Jurkat, Clone E6-1 (cell line): ENCODE measurements around the gene MVB12B.

ENCODE experiments used
- DNase-seq: peaks from one replicate; pipeline ENCODE4 v3.0.0-alpha.2; 2011; ENCODE audit warnings: low read depth, low spot score
- H3K4me3 ChIP-seq: 2 replicates; pipeline ENCODE4 v1.5.1; 2011; ENCODE audit warnings: mild to moderate bottlenecking, low read length, control low read depth, moderate library complexity

Gene MVB12B

GRCh38 chr9:126436545-126437267, 110.1 kb downstream of the MVB12B start:
- DNase-seq: no peak
- H3K4me3 ChIP-seq: no peak overlapping the region

- H3K4me3 ChIP-seq: no peak overlapping the region
- DNase-seq: no peak
Measured at GRCh38 chr9:126437268-126437666, 110.6 kb downstream of the MVB12B start.

- DNase-seq: no peak
- H3K4me3 ChIP-seq: no peak overlapping the region
Measured at GRCh38 chr9:126437701-126438100, 111.1 kb downstream of the MVB12B start.

- no peak overlapping the region for H3K4me3 ChIP-seq
Measured at GRCh38 chr9:126438741-126439401, 112.2 kb downstream of the MVB12B start.

GRCh38 chr9:126439402-126439765, 112.8 kb downstream of the MVB12B start:
- DNase-seq: no peak

More at GRCh38 chr9:126438741-126439401, 112.2 kb downstream of the MVB12B start:
- DNase-seq: no peak

GRCh38 chr9:126439883-126440653, 113.4 kb downstream of the MVB12B start:
- no peak overlapping the region for H3K4me3 ChIP-seq
- no peak for DNase-seq

More at GRCh38 chr9:126439402-126439765, 112.8 kb downstream of the MVB12B start:
- H3K4me3 ChIP-seq: no peak overlapping the region

GRCh38 chr9:126440940-126441339, 114.3 kb downstream of the MVB12B start:
- H3K4me3 ChIP-seq: no peak overlapping the region
- DNase-seq: no peak

- H3K4me3 ChIP-seq: no peak overlapping the region
- no peak for DNase-seq
Measured at GRCh38 chr9:126442636-126443035, 116.0 kb downstream of the MVB12B start.

GRCh38 chr9:126443144-126443543, 116.5 kb downstream of the MVB12B start:
- DNase-seq: no peak

GRCh38 chr9:126448136-126448535, 121.5 kb downstream of the MVB12B start:
- no peak overlapping the region for H3K4me3 ChIP-seq
- no peak for DNase-seq

More at GRCh38 chr9:126443144-126443543, 116.5 kb downstream of the MVB12B start:
- H3K4me3 ChIP-seq: no peak overlapping the region

- H3K4me3 ChIP-seq: no peak overlapping the region
- no peak for DNase-seq
Measured at GRCh38 chr9:126448865-126449577, 122.4 kb downstream of the MVB12B start.

GRCh38 chr9:126449725-126450667, 123.4 kb downstream of the MVB12B start:
- no peak overlapping the region for H3K4me3 ChIP-seq
- DNase-seq: no peak

GRCh38 chr9:126450668-126451205, 124.1 kb downstream of the MVB12B start:
- no peak overlapping the region for H3K4me3 ChIP-seq
- DNase-seq: no peak

GRCh38 chr9:126451316-126451885, 124.8 kb downstream of the MVB12B start:
- no peak overlapping the region for H3K4me3 ChIP-seq
- no peak for DNase-seq

- DNase-seq: no peak
- no peak overlapping the region for H3K4me3 ChIP-seq
Measured at GRCh38 chr9:126452106-126452505, 125.5 kb downstream of the MVB12B start.

GRCh38 chr9:126453156-126453963, 126.7 kb downstream of the MVB12B start:
- no peak overlapping the region for H3K4me3 ChIP-seq
- DNase-seq: no peak

- no peak for DNase-seq
Measured at GRCh38 chr9:126454215-126454614, 127.6 kb downstream of the MVB12B start.

More at GRCh38 chr9:126454215-126454614, 127.6 kb downstream of the MVB12B start:
- no peak overlapping the region for H3K4me3 ChIP-seq
